ENCODE measurements around the gene HOXD3.

- TF ChIP-seq CTCF (IDR thresholded peaks at IDR 0.05) (no peak), POLR2A (IDR thresholded peaks at IDR 0.05) (no peak)
These were observed 25.6 kb downstream of the HOXD3 start for GRCh38 chr2:176182671-176183070.

All from Peyer's patch (tissue), 4 donors.